Smooth muscle cell (in vitro differentiated cells): ENCODE measurements around the gene TRIP11. TPM values are rescaled to one million over a fixed set of nuclear protein-coding genes. Genes with fewer than 3 reads are reported as not detected.

ENCODE experiments used
- DNase-seq: peaks from one replicate; lab custom pipeline; 2025; ENCODE audit not compliant: unreplicated experiment; lab: John Stamatoyannopoulos, UW
- H2AFZ ChIP-seq: fragments of 200-600 bp; sonication (generic); 2 replicates; pipeline ENCODE4 v1.6.0; 2016; ENCODE audit warnings: antibody characterized with exemption, low read depth, mild to moderate bottlenecking
- H3F3A ChIP-seq: fragments of 200-600 bp; sonication (generic); 2 replicates; pipeline ENCODE4 v1.6.0; 2017; ENCODE audit warnings: antibody characterized with exemption, low read depth
- H3K27ac ChIP-seq: fragments of 200-600 bp; sonication (generic); 2 replicates; pipeline ENCODE4 v1.5.1; 2016; ENCODE audit warnings: low read depth, mild to moderate bottlenecking
- H3K27me3 ChIP-seq: fragments of 200-600 bp; sonication (generic); 2 replicates; pipeline ENCODE4 v1.6.1; 2016; ENCODE audit warnings: low read depth, mild to moderate bottlenecking
- H3K36me3 ChIP-seq: fragments of 200-600 bp; sonication (generic); 2 replicates; pipeline ENCODE4 v1.5.1; 2016; ENCODE audit warnings: low read depth
- H3K4me1 ChIP-seq: fragments of 200-600 bp; sonication (generic); 2 replicates; pipeline ENCODE4 v1.5.1; 2016; ENCODE audit warnings: low read depth
- H3K4me2 ChIP-seq: fragments of 200-600 bp; sonication (generic); 2 replicates; pipeline ENCODE4 v1.6.0; 2016; ENCODE audit warnings: mild to moderate bottlenecking
- H3K4me3 ChIP-seq: fragments of 200-600 bp; sonication (generic); 2 replicates; pipeline ENCODE4 v1.5.1; 2016; ENCODE audit warnings: mild to moderate bottlenecking
- H3K79me2 ChIP-seq: fragments of 200-600 bp; sonication (generic); 2 replicates; pipeline ENCODE4 v1.6.0; 2016; ENCODE audit warnings: low read depth, mild to moderate bottlenecking
- H3K9ac ChIP-seq: fragments of 200-600 bp; sonication (generic); 2 replicates; pipeline ENCODE4 v1.6.0; 2016; ENCODE audit warnings: low read depth
- H3K9me3 ChIP-seq: fragments of 200-600 bp; sonication (generic); replicated peaks from 2 replicates; pipeline ENCODE4 v1.5.1; 2016; ENCODE audit warnings: low read depth
- H4K20me1 ChIP-seq: fragments of 200-600 bp; sonication (generic); 2 replicates; pipeline ENCODE4 v1.6.0; 2016; ENCODE audit warnings: low read depth
- WGBS: methylation state at CpG from one replicate; pipeline ENCODE4 v1.1.7; 2016; ENCODE audit warnings: low lambda C conversion rate; 5-methylcytosine and 5-hydroxymethylcytosine counted together
- polyA plus RNA-seq: library from polyadenylated mRNA; unstranded; fragments of >200 nt; fragmentation: Nextera tagmentation; extraction: Ambion mirVana; gene quantifications from 2 replicates; pipeline ENCODE4 v1.2.1, GENCODE V29; 2016
- total RNA-seq: library from RNA; depleted of rRNA; stranded (reverse); fragments of >200 nt; gene quantifications from 2 replicates; pipeline ENCODE4 v1.2.3, GENCODE V29; 2014
- TF ChIP-seq, protein P1 (sequence below): fragments of 200-600 bp; sonication (generic); IDR thresholded peaks from 2 replicates; pipeline ENCODE4 v1.5.1; 2017; ENCODE audit warnings: borderline replicate concordance, mild to moderate bottlenecking, antibody characterized with exemption; ENCODE audit not compliant: insufficient read depth, poor library complexity, severe bottlenecking

Gene TRIP11
- total and polyA plus RNA-seq, 2 experiments from 2014 or later: 30.0 to 38.1 TPM

DNA sequence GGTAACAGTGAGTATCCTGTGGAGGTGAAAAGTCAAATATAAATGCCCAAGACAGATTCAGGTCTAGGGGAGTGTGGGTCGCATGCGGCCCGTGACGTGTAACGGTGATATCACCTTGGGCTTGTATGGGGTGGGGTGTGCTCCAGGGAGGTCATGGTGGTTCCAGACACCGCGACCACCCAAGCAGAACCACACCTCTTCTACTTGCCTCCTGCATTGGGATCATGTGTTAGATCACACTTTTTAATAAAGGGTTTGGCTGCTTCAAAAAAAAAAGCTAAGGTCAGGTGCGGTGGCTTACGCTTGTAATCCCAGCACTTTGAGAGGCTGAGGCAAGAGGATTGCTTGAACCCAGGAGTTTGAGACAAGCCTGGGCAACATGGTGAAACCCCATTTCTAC, 96.9 kb downstream of the TRIP11 start:
- DNase-seq: no peak
- H3K27me3 ChIP-seq: no peaks in the 10 kb centered on the region
- no peak overlapping the region for H3K27ac ChIP-seq
- H3K36me3 ChIP-seq: peaks cover 8% of the 10 kb centered on the region
- H3K79me2 ChIP-seq: no peaks in the 10 kb centered on the region
- 98% methylated on average over 9 of the region's 9 CpGs for WGBS
- H3K9ac ChIP-seq: no peak overlapping the region
- no peak overlapping the region for H2AFZ ChIP-seq
- H3K9me3 ChIP-seq: no peaks in the 10 kb centered on the region
- peaks cover under 1% of the 10 kb centered on the region for H3K4me1 ChIP-seq
- H4K20me1 ChIP-seq: no peaks in the 10 kb centered on the region
- no peak overlapping the region for H3K4me3 ChIP-seq
- H3K4me2 ChIP-seq: no peak overlapping the region
- H3F3A ChIP-seq: no peaks in the 10 kb centered on the region
- TF ChIP-seq, protein P1, sequence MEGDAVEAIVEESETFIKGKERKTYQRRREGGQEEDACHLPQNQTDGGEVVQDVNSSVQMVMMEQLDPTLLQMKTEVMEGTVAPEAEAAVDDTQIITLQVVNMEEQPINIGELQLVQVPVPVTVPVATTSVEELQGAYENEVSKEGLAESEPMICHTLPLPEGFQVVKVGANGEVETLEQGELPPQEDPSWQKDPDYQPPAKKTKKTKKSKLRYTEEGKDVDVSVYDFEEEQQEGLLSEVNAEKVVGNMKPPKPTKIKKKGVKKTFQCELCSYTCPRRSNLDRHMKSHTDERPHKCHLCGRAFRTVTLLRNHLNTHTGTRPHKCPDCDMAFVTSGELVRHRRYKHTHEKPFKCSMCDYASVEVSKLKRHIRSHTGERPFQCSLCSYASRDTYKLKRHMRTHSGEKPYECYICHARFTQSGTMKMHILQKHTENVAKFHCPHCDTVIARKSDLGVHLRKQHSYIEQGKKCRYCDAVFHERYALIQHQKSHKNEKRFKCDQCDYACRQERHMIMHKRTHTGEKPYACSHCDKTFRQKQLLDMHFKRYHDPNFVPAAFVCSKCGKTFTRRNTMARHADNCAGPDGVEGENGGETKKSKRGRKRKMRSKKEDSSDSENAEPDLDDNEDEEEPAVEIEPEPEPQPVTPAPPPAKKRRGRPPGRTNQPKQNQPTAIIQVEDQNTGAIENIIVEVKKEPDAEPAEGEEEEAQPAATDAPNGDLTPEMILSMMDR: no peak

DNA sequence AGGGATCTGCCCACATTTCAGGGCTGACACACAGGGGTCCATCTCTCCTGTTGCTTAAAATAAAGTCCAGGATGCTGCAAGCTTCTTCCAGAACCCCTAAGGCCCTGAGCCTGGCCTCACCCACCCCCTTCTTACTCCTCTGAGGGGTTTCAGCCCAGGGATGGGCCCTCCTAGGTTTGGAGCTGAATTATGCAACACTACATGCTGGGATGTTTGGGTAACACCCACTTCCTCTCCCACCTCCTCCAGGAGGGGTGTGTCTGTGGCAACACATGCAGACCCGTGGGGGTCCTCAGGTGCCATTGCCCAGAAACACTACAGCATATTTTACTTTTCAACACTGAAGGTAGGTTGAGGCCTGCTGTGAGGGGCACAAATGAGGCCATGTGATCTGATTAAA, 97.7 kb downstream of the TRIP11 start:
- H3K79me2 ChIP-seq: no peaks in the 10 kb centered on the region
- 72% methylated on average over 1 of the region's 1 CpG for WGBS
- TF ChIP-seq, protein P1: no peak

DNA sequence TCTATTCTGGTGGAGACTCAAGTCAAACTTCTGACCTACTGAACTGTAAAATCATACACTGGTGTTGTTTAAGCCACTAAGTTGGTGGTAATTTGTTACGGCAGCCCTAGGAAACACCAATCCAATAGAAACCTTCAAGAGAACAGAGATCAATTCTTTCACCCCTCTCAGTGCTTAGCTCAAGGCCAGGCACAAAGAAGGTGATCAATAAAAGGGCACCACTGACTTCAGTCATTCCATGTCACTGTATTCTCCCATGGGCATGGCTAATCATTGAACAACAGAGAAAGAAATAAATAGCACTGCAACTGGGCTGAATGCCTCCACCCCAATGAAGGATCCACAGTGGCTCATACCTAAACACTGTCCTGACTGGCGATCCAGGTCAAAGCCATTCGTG, 99.7 kb downstream of the TRIP11 start:
- no peaks in the 10 kb centered on the region for H4K20me1 ChIP-seq
- H3K4me3 ChIP-seq: no peak overlapping the region
- no peaks in the 10 kb centered on the region for H3K79me2 ChIP-seq
- H2AFZ ChIP-seq: no peak overlapping the region
- TF ChIP-seq, protein P1: no peak
- H3K4me1 ChIP-seq: no peaks in the 10 kb centered on the region
- H3K9me3 ChIP-seq: no peaks in the 10 kb centered on the region
- DNase-seq: no peak
- no peaks in the 10 kb centered on the region for H3F3A ChIP-seq
- peaks cover 14% of the 10 kb centered on the region for H3K36me3 ChIP-seq
- H3K9ac ChIP-seq: no peak overlapping the region
- no peaks in the 10 kb centered on the region for H3K27me3 ChIP-seq
- 90% methylated on average over 3 of the region's 3 CpGs for WGBS
- no peak overlapping the region for H3K27ac ChIP-seq
- H3K4me2 ChIP-seq: no peak overlapping the region

More for the DNA sequence above, 97.7 kb downstream of the TRIP11 start:
- no peaks in the 10 kb centered on the region for H3K27me3 ChIP-seq
- no peak overlapping the region for H3K4me3 ChIP-seq
- no peak overlapping the region for H3K9ac ChIP-seq
- no peaks in the 10 kb centered on the region for H3K4me1 ChIP-seq
- no peaks in the 10 kb centered on the region for H3K9me3 ChIP-seq
- DNase-seq: no peak
- H3F3A ChIP-seq: no peaks in the 10 kb centered on the region
- H3K36me3 ChIP-seq: peaks cover 8% of the 10 kb centered on the region
- no peak overlapping the region for H2AFZ ChIP-seq
- no peak overlapping the region for H3K4me2 ChIP-seq
- no peak overlapping the region for H3K27ac ChIP-seq
- no peaks in the 10 kb centered on the region for H4K20me1 ChIP-seq

DNA sequence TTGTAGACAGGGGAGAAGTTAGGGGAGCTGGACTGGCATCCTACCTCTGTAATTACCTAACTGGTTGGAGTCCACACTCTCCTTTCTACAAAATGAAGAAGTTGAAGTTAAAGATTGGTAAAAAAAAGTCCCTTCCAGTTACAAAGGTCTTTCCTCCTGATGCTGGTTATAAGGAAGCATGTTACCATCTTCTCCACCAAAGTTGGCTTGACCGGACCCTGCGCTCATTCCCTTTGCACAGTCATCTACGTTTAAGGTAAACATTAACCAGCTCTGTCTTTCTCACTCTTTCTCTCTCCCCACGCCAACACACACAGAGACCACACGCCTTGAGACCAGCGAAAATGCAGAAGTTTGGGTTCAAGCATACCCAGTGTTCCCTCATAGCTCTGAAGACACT, 104.3 kb downstream of the TRIP11 start:
- 92% methylated on average over 6 of the region's 6 CpGs for WGBS
- Histone ChIP-seq H3K79me2 (no peaks in the 10 kb centered on the region), H3K9ac (no peak overlapping the region), H3K4me3 (no peak overlapping the region), H3K9me3 (no peaks in the 10 kb centered on the region), H3F3A (no peaks in the 10 kb centered on the region), H3K4me2 (no peak overlapping the region), H3K27ac (no peak overlapping the region), H3K4me1 (no peaks in the 10 kb centered on the region), H3K36me3 (peaks cover 12% of the 10 kb centered on the region), H2AFZ (no peak overlapping the region), H3K27me3 (no peaks in the 10 kb centered on the region), H4K20me1 (no peaks in the 10 kb centered on the region)
- TF ChIP-seq, protein P1: no peak
- DNase-seq: no peak
